RCC 7860 (cell line): ENCODE data around the gene ANAPC16.
"Not testable (repeated sequence)": the region's sequence is repeated elsewhere in the genome, so short reads cannot be mapped to it uniquely, and the experiment has no call there.

Source experiments
- DNase-seq: peaks from one replicate; pipeline ENCODE4 v3.0.0-alpha.2; 2015; ENCODE audit warnings: low spot score
- FAIRE-seq: peaks from 2 replicates; lab custom pipeline; 2012; peaks lifted over from hg19 to GRCh38; lab: Jason Lieb, UNC

ANAPC16 gene

DNA sequence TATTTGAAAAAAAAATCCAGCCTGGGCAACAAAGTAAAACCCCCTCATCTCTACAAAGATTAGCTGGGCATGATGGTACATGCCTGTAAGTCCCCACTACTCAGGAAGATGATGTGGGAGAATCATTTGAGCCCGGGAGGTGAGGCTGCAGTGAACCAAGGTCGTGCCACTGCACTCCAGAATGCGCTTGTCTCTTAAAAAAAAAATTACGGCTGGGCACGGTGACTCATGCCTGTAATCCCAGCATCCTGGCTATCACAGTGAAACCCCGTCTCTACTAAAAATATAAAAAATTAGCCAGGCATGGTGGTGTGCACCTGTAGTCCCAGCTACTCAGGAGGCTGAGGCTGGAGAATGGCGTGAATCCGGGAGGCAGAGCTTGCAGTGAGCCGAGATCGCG, 4.4 kb upstream of the ANAPC16 start:
- not testable (repeated sequence) for DNase-seq, FAIRE-seq

DNA sequence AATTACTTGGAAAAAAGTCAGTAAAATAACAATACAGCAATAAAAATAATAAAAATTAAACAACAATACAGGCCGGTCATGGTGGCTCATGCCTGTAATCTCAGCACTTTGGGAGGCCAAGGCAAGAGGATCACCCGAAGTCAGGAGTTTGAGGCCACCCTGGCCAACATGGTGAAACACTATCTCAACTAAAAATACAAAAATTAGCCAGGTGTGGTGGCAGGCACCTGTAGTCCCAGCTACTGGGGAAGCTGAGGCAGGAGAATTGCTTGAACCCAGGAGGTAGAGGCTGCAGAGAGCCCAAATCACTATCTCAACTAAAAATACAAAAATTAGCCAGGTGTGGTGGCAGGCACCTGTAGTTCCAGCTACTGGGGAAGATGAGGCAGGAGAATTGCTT, 4.0 kb upstream of the ANAPC16 start:
- not testable (repeated sequence) for DNase-seq, FAIRE-seq

DNA sequence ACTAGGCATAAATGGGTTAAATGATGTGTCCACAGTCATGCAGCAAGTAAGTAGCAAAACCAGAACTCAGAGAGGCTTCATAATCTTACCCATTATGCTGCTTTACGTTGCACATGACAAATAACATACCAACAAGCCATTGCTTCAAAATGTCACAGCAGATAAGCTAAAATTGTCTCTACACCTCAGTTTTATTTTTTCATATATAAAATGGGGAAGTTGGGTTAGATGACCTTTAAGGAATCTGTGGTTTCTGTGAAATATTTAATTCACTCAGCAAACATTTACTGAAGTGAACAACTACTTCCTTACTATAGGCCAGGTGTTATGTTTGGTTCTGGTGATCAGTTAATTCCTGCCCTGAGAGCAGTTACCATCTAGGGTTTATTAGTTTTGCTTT, 2.5 kb downstream of the ANAPC16 start:
- no peak for DNase-seq
- FAIRE-seq: no peak

DNA sequence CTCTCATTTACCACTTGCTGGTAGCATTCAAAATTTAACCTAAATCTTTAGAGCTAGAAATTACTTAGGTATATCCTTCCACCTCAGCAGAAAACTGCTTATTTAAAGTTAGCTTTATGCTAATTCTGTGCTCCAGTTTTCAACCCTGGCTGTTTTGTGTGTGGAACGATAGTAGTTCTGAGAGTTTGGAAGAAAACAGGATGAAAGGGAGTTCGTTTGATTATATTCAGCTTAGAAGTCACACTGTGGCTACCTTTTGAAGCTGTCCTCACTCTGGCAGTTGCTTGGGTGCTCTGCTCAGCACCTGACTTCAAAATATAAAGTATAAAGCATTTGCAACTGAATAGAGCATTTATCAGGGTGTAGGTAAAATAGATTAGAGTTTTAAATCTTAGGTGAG, 2.9 kb downstream of the ANAPC16 start:
- FAIRE-seq (no peak), DNase-seq (no peak)

DNA sequence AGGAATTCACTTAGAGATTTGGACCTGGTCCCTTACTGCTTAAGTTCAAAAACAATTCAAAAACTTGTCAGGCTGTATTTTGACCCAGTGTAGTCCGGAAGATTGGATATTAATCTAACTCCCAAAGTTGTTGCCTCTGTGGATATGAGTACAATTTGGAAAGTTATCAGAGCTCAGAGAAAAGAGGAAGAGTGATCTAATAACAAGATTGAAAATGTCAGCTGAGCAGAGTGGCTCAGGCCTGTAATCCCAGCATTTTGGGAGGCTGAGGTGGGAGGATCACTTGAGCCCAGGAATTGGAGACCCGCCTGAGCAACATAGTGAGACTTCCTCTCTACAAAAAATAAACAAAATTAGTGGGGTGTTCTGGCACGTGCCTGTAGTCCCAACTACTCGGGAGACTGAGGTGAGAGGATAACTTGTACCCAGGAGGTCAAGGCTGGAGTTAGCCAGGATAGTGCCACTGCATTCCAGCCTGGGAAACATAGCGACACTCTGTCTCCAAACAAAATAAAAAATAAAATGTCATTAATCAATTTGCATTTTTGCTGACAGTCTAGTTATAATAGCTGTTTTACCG, 3.5 kb downstream of the ANAPC16 start:
- DNase-seq (no peak), FAIRE-seq (no peak)

DNA sequence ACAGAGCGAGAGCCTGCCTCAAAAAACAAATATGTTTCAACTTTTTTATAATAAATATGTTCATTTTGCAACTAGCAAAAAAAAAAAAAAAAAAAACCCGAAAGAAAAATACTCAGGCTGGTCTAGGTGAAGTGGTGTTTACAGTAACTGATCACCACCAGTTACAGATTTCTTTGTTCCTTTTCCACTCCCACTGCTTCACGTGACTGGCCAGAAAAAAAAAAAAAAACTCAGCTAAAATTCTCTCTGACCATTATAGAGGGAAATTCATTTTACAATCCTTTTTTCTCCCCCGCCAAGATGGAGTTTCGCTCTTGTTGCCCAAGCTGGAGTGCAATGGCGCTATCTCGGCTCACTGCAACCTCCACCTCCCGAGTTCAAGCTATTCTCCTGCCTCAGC, 4.8 kb downstream of the ANAPC16 start:
- DNase-seq (no peak), FAIRE-seq (no peak)

DNA sequence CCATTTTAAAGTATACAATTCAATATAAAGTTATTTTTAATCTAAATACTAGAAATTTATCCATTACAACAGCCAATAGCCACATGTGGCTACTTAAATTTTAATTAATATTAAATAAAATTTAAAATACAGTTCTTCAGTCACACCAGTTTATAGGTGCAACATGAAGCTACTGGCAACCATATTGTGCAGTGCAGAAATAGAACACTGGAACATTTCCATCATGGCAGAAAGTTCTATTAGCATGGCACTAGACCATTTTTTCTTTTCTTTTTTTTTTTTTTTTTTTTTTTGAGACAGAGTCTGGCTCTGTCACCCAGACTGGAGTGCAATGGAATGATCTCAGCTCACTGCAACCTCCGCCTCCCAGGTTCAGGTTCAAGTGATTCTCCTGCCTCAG, 5.5 kb downstream of the ANAPC16 start:
- DNase-seq (no peak), FAIRE-seq (no peak)

DNA sequence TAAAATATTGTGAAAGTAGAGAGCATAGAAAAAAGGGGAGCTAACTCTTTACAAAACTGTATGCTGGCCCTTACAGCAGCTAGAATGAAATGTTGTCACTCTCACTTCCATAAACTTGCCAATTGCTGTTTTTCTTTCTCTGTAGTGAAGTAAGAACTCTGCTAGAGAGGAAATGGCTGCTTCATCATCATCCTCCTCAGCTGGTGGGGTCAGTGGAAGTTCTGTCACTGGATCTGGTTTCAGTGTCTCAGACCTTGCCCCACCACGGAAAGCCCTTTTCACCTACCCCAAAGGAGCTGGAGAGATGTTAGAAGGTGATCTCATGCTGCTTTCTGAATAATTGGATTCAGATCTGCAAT, 7.9 kb downstream of the ANAPC16 start:
- DNase-seq (no peak), FAIRE-seq (no peak)

DNA sequence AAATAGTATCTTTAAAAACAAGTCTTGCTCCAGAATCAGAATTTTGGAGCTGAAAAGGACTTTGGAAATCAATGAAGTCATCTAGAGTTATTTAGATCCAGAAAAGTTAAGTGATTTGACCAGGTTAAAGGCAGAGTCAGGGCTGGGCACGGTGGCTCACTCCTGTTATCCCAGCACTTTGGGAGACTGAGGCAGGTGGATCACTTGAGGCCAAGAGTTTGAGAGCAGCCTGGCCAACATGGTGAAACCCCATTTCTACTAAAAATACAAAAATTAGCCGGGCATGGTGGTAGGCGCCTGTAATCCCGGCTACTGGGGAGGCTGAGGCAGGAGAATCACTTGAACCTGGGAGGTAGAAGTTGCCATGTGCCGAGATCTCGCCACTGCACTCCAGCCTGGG, 8.4 kb downstream of the ANAPC16 start:
- FAIRE-seq, DNase-seq: not testable (repeated sequence)

DNA sequence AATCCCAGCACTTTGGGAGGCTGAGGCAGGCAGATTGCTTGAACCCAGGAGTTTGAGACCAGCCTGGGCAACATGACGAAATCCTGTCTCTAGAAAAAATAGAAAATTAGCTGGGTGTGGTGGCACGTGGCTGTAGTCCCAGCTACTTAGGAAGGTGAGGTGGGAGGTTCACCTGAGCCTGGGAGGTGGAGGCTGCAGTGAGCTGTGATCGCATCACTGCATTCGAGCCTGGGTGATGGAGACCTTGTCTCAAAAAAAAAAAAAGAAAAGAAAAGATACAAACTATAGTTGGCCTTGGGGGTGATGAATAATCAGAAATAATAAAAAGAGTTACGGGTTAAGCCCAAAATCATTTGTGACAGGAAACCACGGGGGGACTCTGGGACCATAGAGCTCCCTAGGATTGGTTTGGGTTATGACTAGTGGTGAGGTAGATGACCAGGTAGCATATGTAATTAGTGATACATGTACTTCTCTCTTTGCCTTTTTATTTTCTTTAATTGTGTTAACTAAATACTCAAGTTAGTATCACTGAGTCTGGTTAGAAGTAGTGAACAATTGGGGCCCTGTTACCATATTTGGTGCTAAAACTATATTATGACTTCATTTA, 10.7 kb downstream of the ANAPC16 start:
- no peak for FAIRE-seq

DNA sequence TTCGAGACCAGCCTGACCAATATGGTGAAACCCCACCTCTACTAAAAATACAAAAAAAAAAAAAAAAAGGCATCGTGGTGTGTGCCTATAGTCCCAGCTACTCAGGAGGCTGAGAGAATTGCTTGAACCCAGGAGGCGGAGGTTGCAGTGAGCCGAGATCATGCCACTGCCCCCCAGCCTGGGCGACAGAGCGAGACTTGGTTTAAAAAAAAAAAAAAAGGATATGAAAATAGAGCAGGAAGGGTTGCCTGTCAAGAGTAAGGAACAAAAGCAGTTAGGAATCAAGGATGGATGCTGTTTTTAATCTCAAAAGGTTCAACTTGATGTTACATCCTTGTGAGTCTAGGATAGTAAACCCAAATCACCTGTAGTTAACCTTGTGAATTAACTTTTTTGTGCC, 12.0 kb downstream of the ANAPC16 start:
- FAIRE-seq: no peak
- DNase-seq: no peak

More for the DNA sequence above, 10.7 kb downstream of the ANAPC16 start:
- no peak for DNase-seq

DNA sequence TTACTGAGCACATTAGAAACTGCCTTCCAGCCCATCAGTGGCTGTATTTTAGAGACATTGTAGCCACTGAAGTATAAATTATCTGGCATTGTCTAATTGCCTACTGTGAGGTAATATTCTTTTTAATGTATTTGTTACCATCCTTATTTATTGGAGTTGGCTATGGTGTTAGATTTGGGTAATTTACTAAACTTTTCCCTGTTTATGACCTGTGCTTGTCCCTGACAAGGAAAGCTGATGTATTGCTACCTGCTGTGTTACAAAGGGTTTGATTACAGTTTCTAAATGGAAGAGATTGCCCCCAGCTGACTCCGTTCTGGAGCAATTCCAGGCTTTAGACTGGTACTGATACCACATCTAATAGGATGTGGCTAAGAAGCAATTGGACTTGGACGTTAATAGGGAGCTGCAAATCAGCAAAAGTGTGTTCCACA, 12.5 kb downstream of the ANAPC16 start:
- DNase-seq (no peak), FAIRE-seq (no peak)

DNA sequence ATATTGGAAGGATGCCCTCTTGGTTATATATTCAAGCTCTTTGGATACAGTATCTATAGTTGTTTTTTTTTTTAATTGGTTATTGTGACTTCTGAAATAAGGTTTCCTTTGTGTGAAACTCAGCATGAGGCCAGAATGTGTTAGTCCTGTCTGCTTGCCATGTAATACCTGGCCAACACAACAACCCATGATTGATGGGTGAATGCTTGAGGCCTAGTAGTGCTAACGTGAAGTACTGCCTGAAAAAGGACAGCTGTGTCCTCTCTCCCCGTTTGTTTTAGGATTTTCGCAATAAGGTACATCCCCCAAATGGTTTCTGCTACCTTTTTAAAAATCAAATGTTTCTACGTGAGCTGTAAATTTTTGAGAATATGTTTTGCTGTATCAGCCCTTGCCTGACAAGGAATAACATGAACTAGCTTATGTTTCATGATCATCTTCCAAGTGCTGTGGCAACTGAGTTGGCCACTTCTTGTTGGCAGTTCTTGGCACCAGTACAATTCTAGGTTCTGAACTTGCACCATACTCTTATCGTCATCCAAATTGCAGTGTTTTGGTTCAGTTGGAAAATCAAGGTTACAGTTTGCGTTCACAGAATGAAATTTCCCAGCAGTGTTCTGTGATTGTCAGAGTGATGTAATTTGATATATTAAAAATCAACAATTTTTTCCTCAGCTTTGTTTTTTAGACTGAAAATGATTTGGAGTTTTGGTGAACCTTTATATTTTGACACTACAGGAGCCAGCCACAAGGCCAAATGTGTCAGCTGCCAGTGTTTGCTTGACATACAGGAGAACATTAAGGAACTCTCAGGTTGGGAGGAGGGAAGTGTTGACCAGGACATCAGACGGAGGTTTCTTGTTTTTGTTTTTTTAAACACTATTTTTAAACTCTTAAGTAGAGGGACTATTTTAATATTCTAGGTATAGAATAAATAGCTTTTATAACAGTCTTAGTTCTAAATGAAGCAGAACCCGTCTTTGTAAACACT, 13.7 kb downstream of the ANAPC16 start:
- FAIRE-seq (no peak), DNase-seq (no peak)

DNA sequence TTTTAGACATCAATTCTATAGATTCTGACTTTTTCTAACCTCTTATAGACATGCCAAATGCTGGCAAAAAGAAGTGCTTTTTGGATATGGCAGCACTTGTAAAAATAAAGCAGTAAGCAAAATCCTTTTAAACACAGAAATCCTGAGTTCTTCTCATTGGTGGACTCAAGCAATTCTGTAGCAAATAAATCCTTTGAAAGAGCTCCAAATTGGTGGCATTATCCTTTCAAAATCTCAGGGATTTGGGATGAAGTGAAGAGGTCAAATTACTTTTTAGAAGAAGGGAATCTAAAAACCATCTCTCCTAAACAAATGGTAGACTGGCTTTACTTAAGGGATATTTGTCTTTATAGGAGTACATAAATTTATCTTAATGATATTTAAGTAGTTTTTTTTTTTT, 17.8 kb downstream of the ANAPC16 start:
- FAIRE-seq: no peak
- no peak for DNase-seq

DNA sequence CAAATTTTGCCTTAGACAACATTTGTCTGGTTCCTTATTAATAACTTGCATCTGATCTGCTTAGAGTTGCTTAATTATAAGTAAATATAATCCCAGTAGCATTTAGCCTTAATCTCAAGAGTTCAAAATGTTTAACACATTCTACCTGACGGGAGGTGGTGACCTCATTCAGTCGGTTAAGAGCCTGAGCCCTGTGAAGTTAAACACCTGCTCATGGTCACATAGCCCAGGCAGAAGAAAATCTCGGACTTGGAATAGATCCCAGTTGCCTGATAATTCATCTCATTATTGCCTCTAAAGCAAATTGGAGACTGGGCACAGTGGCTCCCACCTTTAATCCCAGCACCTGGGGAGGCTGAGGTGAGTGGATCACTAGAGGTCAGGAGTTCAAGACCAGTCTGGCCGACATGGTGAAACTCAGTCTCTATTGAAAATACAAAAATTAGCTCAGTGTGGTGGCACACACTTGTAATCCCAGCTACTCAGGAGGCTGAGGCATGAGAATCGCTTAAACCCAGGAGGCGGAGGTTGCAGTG, 18.8 kb downstream of the ANAPC16 start:
- no peak for FAIRE-seq
- DNase-seq: no peak

DNA sequence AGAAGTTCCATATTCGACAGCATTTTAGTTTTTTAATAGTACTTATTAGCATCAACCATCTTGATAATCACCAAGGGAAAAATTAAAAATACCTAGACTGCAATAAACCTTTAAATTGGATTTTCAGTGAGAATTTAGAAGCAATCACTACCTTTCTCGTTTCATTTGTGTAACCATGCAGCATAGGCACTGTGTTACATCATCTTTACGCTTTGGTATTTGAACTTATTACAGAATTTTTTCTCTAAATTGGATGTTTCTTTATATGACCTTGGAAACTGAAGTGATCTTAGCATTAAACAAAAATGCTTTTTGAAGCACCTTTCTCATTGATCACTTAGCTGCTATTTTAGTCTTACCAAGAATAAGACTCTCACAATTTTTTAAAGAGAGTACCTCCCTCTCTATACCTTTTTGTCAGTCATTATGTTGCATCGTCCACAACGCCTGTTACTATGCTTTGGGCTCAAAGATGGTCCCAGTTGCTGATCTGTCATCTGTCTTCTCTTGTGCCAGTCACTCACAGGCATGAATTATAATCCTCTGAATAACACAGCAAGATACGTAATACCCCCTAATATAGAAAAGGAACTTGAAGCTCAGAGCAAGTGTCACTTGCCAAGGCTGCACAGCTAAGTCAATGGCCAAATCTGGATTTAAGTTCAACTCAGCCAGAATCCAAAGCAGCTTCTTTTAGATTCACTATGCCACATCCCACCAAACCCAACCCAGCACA, 19.9 kb downstream of the ANAPC16 start:
- FAIRE-seq (no peak), DNase-seq (no peak)

DNA sequence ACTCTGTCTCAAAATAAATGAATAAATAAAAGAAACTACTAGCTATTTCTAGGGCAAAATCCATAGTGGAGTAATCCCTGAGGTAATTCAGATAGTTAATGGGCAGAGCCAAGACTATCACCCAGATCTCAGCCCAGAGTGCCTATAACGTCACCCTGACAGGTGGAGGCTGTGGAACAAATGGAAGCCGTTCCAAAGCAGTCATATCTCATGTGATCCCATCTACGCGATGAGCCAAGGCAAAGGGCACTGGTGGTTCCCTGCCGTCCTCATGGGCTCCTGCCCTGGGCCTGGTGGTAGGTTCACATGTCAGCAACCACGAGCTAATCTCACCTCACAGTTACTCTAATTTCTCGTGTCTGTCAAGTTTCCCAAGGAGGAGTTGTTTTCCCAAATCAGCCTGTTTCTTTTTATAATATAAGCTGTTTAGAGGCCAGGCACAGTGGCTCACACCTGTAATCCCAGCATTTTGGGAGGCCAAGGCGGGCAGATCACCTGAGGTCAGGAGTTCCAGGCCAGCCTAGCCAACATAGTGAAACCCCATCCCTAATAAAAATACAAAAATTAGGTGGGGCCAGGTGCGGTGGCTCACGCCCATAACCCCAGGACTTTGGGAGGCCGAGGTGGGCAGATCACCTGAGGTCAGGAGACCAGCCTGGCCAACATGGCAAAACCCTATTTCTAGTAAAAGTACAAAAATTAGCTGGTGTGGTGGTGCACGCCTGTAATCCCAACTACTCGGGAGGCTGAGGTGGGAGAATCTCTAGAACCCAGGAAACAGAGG, 22.8 kb downstream of the ANAPC16 start:
- no peak for DNase-seq
- FAIRE-seq: no peak

DNA sequence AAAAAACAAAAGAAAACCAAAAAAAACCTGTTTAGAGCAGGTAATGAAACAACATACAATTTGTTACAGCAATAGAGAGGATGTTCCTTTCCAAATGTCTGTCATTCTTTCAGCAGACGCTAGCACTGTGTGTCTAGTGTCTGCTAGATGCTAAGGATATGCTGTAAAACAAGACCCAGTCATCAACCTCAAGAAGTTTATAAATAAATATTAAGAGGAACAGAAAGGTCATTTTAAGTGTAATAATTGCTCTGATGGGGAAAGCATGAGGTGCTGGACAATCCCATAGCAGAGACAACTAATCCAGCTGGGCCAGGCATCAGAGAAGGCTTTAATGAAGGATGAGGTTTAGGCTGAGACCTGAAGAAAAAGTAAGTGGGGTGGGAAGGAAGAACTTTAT, 23.6 kb downstream of the ANAPC16 start:
- no peak for FAIRE-seq
- no peak for DNase-seq

DNA sequence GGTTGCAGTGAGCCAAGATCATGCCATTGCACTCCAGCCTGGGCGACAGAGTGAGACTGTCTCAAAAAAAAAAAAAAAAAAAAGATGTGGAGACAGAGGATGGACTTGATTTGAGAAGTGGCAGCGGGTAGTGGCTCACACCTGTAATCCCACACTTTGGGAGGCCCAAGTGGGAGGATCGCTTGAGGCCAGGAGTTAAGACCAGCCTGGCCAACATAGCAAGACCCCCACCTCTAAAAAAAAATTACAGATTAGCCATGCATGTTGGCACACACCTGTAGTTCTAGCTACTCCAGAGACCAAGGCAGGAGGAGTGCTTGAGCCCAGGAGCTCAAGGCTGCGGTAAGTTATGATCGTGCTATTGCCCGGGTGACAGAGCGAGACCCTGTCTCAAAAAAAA, 24.6 kb downstream of the ANAPC16 start:
- FAIRE-seq (no peak), DNase-seq (no peak)

DNA sequence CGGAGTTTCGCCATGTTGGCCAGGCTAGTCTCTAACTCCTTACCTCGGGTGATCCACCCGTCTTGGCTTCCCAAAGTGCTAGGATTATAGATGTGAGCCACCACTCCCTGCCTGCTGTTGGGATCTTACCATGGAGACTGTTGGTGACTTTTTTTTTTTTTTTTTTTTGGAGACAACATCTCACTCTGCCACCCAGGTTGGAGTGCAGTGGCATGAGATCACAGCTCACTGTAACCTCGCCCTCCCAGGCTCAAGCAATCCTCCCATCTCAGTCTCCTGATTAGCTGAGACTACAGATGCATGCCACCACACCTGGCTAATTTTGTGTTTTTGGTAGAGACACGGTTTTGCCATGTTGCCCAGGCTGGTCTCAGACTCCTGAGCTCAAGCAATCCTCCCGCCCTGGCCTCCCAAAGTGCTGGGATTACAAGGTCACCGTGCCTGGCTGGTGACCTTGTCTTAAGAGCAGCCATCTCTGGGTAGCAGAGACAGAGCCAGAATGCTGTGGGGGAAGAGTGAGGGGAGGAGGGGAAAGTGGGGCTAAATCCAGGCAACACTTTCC, 26.0 kb downstream of the ANAPC16 start:
- FAIRE-seq: no peak

More for the DNA sequence above, 26.0 kb downstream of the ANAPC16 start:
- no peak for DNase-seq
